Measurements from ENCODE around the gene XRCC6. TPM values are rescaled to one million over a fixed set of nuclear protein-coding genes. Genes with fewer than 3 reads are reported as not detected.

The XRCC6 gene
- total and polyA plus RNA-seq, 2 of the 13 experiments (the other 11 are each of a cell fraction or from before 2014, with no cell fraction given), result 124 to 625 TPM

GRCh38 chr22:41621099-41621910 lies at the start of gene XRCC6 (continued):
- TF ChIP-seq, protein P1, sequence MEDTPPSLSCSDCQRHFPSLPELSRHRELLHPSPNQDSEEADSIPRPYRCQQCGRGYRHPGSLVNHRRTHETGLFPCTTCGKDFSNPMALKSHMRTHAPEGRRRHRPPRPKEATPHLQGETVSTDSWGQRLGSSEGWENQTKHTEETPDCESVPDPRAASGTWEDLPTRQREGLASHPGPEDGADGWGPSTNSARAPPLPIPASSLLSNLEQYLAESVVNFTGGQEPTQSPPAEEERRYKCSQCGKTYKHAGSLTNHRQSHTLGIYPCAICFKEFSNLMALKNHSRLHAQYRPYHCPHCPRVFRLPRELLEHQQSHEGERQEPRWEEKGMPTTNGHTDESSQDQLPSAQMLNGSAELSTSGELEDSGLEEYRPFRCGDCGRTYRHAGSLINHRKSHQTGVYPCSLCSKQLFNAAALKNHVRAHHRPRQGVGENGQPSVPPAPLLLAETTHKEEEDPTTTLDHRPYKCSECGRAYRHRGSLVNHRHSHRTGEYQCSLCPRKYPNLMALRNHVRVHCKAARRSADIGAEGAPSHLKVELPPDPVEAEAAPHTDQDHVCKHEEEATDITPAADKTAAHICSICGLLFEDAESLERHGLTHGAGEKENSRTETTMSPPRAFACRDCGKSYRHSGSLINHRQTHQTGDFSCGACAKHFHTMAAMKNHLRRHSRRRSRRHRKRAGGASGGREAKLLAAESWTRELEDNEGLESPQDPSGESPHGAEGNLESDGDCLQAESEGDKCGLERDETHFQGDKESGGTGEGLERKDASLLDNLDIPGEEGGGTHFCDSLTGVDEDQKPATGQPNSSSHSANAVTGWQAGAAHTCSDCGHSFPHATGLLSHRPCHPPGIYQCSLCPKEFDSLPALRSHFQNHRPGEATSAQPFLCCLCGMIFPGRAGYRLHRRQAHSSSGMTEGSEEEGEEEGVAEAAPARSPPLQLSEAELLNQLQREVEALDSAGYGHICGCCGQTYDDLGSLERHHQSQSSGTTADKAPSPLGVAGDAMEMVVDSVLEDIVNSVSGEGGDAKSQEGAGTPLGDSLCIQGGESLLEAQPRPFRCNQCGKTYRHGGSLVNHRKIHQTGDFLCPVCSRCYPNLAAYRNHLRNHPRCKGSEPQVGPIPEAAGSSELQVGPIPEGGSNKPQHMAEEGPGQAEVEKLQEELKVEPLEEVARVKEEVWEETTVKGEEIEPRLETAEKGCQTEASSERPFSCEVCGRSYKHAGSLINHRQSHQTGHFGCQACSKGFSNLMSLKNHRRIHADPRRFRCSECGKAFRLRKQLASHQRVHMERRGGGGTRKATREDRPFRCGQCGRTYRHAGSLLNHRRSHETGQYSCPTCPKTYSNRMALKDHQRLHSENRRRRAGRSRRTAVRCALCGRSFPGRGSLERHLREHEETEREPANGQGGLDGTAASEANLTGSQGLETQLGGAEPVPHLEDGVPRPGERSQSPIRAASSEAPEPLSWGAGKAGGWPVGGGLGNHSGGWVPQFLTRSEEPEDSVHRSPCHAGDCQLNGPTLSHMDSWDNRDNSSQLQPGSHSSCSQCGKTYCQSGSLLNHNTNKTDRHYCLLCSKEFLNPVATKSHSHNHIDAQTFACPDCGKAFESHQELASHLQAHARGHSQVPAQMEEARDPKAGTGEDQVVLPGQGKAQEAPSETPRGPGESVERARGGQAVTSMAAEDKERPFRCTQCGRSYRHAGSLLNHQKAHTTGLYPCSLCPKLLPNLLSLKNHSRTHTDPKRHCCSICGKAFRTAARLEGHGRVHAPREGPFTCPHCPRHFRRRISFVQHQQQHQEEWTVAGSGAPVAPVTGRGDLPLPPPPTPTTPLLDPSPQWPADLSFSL (CRISPR knock-in tag; IDR thresholded peaks at IDR 0.05), result no peak
- TF ChIP-seq POLR2AphosphoS2 (IDR thresholded peaks at IDR 0.05; ENCODE audit: low read depth, low read length), result peak; percentile 77; the same call in 1 of the 2 replicates
- no peak for TF ChIP-seq ZXDC (CRISPR knock-in tag; IDR thresholded peaks at IDR 0.05)
- TF ChIP-seq HMGXB3 (CRISPR knock-in tag; IDR thresholded peaks at IDR 0.05; ENCODE audit: borderline replicate concordance), result peak; percentile 85; the same call in 1 of the 2 replicates
- TF ChIP-seq, protein P2, sequence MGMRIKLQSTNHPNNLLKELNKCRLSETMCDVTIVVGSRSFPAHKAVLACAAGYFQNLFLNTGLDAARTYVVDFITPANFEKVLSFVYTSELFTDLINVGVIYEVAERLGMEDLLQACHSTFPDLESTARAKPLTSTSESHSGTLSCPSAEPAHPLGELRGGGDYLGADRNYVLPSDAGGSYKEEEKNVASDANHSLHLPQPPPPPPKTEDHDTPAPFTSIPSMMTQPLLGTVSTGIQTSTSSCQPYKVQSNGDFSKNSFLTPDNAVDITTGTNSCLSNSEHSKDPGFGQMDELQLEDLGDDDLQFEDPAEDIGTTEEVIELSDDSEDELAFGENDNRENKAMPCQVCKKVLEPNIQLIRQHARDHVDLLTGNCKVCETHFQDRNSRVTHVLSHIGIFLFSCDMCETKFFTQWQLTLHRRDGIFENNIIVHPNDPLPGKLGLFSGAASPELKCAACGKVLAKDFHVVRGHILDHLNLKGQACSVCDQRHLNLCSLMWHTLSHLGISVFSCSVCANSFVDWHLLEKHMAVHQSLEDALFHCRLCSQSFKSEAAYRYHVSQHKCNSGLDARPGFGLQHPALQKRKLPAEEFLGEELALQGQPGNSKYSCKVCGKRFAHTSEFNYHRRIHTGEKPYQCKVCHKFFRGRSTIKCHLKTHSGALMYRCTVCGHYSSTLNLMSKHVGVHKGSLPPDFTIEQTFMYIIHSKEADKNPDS (CRISPR knock-in tag; IDR thresholded peaks at IDR 0.05), result peak; percentile 91; the same call in 1 of the 2 replicates
- TF ChIP-seq, protein P3, sequence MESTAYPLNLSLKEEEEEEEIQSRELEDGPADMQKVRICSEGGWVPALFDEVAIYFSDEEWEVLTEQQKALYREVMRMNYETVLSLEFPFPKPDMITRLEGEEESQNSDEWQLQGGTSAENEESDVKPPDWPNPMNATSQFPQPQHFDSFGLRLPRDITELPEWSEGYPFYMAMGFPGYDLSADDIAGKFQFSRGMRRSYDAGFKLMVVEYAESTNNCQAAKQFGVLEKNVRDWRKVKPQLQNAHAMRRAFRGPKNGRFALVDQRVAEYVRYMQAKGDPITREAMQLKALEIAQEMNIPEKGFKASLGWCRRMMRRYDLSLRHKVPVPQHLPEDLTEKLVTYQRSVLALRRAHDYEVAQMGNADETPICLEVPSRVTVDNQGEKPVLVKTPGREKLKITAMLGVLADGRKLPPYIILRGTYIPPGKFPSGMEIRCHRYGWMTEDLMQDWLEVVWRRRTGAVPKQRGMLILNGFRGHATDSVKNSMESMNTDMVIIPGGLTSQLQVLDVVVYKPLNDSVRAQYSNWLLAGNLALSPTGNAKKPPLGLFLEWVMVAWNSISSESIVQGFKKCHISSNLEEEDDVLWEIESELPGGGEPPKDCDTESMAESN (CRISPR knock-in tag; conservative IDR thresholded peaks at IDR 0.05), result 0 out of 2 replicates have a peak, but pooled peaks have one; percentile 42
- TF ChIP-seq, protein P4, sequence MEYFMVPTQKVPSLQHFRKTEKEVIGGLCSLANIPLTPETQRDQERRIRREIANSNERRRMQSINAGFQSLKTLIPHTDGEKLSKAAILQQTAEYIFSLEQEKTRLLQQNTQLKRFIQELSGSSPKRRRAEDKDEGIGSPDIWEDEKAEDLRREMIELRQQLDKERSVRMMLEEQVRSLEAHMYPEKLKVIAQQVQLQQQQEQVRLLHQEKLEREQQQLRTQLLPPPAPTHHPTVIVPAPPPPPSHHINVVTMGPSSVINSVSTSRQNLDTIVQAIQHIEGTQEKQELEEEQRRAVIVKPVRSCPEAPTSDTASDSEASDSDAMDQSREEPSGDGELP (IDR thresholded peaks at IDR 0.05; ENCODE audit: borderline replicate concordance, low read depth), result no peak
